ENCODE data around the gene CLDN16.

GRCh38 chr3:190425833-190426232, 37.9 kb downstream of the CLDN16 start:
- TF ChIP-seq, protein P1, sequence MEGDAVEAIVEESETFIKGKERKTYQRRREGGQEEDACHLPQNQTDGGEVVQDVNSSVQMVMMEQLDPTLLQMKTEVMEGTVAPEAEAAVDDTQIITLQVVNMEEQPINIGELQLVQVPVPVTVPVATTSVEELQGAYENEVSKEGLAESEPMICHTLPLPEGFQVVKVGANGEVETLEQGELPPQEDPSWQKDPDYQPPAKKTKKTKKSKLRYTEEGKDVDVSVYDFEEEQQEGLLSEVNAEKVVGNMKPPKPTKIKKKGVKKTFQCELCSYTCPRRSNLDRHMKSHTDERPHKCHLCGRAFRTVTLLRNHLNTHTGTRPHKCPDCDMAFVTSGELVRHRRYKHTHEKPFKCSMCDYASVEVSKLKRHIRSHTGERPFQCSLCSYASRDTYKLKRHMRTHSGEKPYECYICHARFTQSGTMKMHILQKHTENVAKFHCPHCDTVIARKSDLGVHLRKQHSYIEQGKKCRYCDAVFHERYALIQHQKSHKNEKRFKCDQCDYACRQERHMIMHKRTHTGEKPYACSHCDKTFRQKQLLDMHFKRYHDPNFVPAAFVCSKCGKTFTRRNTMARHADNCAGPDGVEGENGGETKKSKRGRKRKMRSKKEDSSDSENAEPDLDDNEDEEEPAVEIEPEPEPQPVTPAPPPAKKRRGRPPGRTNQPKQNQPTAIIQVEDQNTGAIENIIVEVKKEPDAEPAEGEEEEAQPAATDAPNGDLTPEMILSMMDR (IDR thresholded peaks at IDR 0.05; ENCODE audit: low read depth, low read length), result no peak
- TF ChIP-seq POLR2A (IDR thresholded peaks at IDR 0.05; ENCODE audit: extremely low read depth, insufficient read length), result no peak

Data from NB4 (cell line).